WTC11 (cell line): ENCODE results near the gene NPTX1. TPM values are rescaled to one million over a fixed set of nuclear protein-coding genes. Genes with fewer than 3 reads are reported as not detected.

ENCODE experiments used
- ATAC-seq: fragments of 200-7000 bp; cut with Tn5 transposase; 2 replicates; pipeline ENCODE4 v1.10.0; 2021; ENCODE audit warnings: mild to moderate bottlenecking, moderate library complexity
- CTCF ChIA-PET: fragments of 300-600 bp; sonication (Branson Sonifier 250); formaldehyde crosslinking; loops from one replicate; lab custom pipeline; 2021; ENCODE audit warnings: antibody characterized with exemption; lab: Charles Lee
- POLR2A ChIA-PET: fragments of 350-600 bp; sonication (Branson Sonifier 250); formaldehyde crosslinking; loops from one replicate; lab custom pipeline; 2021; ENCODE audit warnings: antibody characterized with exemption; lab: Charles Lee
- DNase-seq: peaks from one replicate; pipeline ENCODE4 v3.0.0; 2021; ENCODE audit warnings: low spot score
- H3K27ac Mint-ChIP-seq: 2 replicates; pipeline ENCODE4 v1.8.0; 2021; ENCODE audit warnings: mixed read lengths
- H3K27me3 Mint-ChIP-seq: 2 replicates; pipeline ENCODE4 v1.8.0; 2021; ENCODE audit warnings: low read depth, mild to moderate bottlenecking, moderate library complexity, mixed read lengths
- H3K36me3 Mint-ChIP-seq: 2 replicates; pipeline ENCODE4 v1.8.0; 2021; ENCODE audit warnings: mixed read lengths
- H3K4me1 Mint-ChIP-seq: 2 replicates; pipeline ENCODE4 v1.8.0; 2022; ENCODE audit warnings: mixed read lengths
- H3K4me3 Mint-ChIP-seq: 2 replicates; pipeline ENCODE4 v1.8.0; 2021; ENCODE audit warnings: mild to moderate bottlenecking, moderate library complexity, mixed read lengths
- H3K9me3 Mint-ChIP-seq: 2 replicates; pipeline ENCODE4 v1.8.0; 2021; ENCODE audit warnings: mixed read lengths
- E2F1 ChIP-seq: sonication (generic); formaldehyde crosslinking; IDR thresholded peaks from 2 replicates; pipeline ENCODE4 v1.8.0; 2022; ENCODE audit warnings: mild to moderate bottlenecking, missing genetic modification reagents
- ELF4 ChIP-seq: sonication (generic); formaldehyde crosslinking; IDR thresholded peaks from 2 replicates; pipeline ENCODE4 v1.8.1; 2022; ENCODE audit warnings: low read depth, mild to moderate bottlenecking, moderate library complexity, missing genetic modification reagents
- IRF2 ChIP-seq: sonication (generic); formaldehyde crosslinking; IDR thresholded peaks from 2 replicates; pipeline ENCODE4 v1.8.0; 2022; ENCODE audit warnings: low read depth, missing genetic modification reagents, borderline replicate concordance
- JAZF1 ChIP-seq: fragments of 250-450 bp; sonication (Bioruptor Pico); IDR thresholded peaks from 2 replicates; pipeline ENCODE4 v1.9.0; 2021; ENCODE audit warnings: moderate library complexity, mild to moderate bottlenecking, inconsistent platforms
- MAX ChIP-seq: sonication (generic); formaldehyde crosslinking; IDR thresholded peaks from 2 replicates; pipeline ENCODE4 v1.8.0; 2022; ENCODE audit warnings: mild to moderate bottlenecking, missing genetic modification reagents
- MXD4 ChIP-seq: fragments of 250-450 bp; sonication (Bioruptor Pico); IDR thresholded peaks from 2 replicates; pipeline ENCODE4 v1.8.0; 2021; ENCODE audit warnings: mild to moderate bottlenecking, moderate library complexity, borderline replicate concordance
- OVOL2 ChIP-seq: fragments of 250-450 bp; sonication (Bioruptor Pico); IDR thresholded peaks from 2 replicates; pipeline ENCODE4 v1.9.0; 2021; ENCODE audit warnings: mild to moderate bottlenecking, borderline replicate concordance
- TEAD4 ChIP-seq: sonication (generic); formaldehyde crosslinking; IDR thresholded peaks from 2 replicates; pipeline ENCODE4 v1.8.0; 2022; ENCODE audit warnings: mild to moderate bottlenecking, missing genetic modification reagents
- ZNF232 ChIP-seq: sonication (generic); formaldehyde crosslinking; IDR thresholded peaks from 2 replicates; pipeline ENCODE4 v1.8.0; 2022; ENCODE audit warnings: mild to moderate bottlenecking, missing genetic modification reagents
- ZNF423 ChIP-seq: fragments of 250-450 bp; sonication (Bioruptor Pico); IDR thresholded peaks from 2 replicates; pipeline ENCODE4 v2.1.2; 2022; ENCODE audit warnings: mild to moderate bottlenecking, moderate library complexity
- ZNF512 ChIP-seq: sonication (generic); formaldehyde crosslinking; IDR thresholded peaks from 2 replicates; pipeline ENCODE4 v1.8.1; 2022; ENCODE audit warnings: missing genetic modification reagents, borderline replicate concordance
- microRNA-seq: library from miRNA; unstranded; fragments of <30 nt; microRNA quantifications from one replicate; pipeline ENCODE4 v1.2.0, GENCODE V29; 2022; ENCODE audit warnings: borderline number of aligned reads
- total RNA-seq: library from RNA; stranded (reverse); gene quantifications from 3 replicates; pipeline ENCODE4 v1.2.3, GENCODE V29; 2021
- TF ChIP-seq, protein P1 (sequence below): fragments of 250-450 bp; sonication (Bioruptor Pico); IDR thresholded peaks from 2 replicates; pipeline ENCODE4 v1.8.0; 2021; ENCODE audit warnings: mild to moderate bottlenecking
- TF ChIP-seq, protein P2 (sequence below): fragments of 250-450 bp; sonication (Bioruptor Pico); IDR thresholded peaks from 2 replicates; pipeline ENCODE4 v1.9.0; 2021; ENCODE audit warnings: moderate library complexity, mild to moderate bottlenecking, inconsistent platforms, borderline replicate concordance
- TF ChIP-seq, protein P3 (sequence below): sonication (generic); formaldehyde crosslinking; IDR thresholded peaks from 2 replicates; pipeline ENCODE4 v1.8.0; 2023; ENCODE audit warnings: mild to moderate bottlenecking, missing genetic modification reagents
- TF ChIP-seq, protein P4 (sequence below): sonication (generic); formaldehyde crosslinking; IDR thresholded peaks from 2 replicates; pipeline ENCODE4 v1.8.1; 2022; ENCODE audit warnings: low read depth, missing genetic modification reagents, borderline replicate concordance
- TF ChIP-seq, protein P5 (sequence below): fragments of 250-450 bp; sonication (Bioruptor Pico); IDR thresholded peaks from 2 replicates; pipeline ENCODE4 v1.9.0; 2021; ENCODE audit warnings: mild to moderate bottlenecking

Gene NPTX1
- total RNA-seq, 1 experiment from 2014 or later = 15.1 TPM

DNA sequence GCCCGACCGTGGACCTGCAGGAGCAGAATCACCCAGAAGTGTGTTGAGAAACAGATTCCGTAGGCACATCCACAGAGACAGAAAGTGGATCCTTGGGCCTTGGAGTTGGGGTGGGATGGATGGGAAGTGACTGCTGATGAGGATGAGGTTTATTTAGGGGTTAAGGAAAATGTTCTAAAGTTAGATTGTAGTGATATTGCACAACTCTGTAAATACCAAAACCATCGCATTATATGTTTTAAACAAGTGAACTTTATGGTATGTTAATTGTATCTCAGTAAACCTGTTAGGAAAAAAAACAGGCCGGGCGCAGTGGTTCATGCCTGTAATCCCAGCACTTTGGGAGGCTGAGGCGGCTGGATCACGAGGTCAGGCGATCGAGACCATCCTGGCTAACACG is 57.8 kb downstream of the NPTX1 start:
- DNase-seq (no peak), ATAC-seq (no peak)
- Mint-ChIP-seq H3K4me3 (no peak overlapping the region), H3K27me3 (peaks cover 13% of the 10 kb centered on the region), H3K27ac (no peak overlapping the region), H3K36me3 (peaks cover 6% of the 10 kb centered on the region; the same call in 1 of the 2 replicates), H3K9me3 (no peaks in the 10 kb centered on the region), H3K4me1 (peaks cover 9% of the 10 kb centered on the region)
- CTCF ChIA-PET = no interaction called here
- POLR2A ChIA-PET = no interaction called here
- no peak for TF ChIP-seq ELF4 (CRISPR knock-in tag)
- no peak for TF ChIP-seq MXD4 (CRISPR knock-in tag)
- TF ChIP-seq, protein P1, sequence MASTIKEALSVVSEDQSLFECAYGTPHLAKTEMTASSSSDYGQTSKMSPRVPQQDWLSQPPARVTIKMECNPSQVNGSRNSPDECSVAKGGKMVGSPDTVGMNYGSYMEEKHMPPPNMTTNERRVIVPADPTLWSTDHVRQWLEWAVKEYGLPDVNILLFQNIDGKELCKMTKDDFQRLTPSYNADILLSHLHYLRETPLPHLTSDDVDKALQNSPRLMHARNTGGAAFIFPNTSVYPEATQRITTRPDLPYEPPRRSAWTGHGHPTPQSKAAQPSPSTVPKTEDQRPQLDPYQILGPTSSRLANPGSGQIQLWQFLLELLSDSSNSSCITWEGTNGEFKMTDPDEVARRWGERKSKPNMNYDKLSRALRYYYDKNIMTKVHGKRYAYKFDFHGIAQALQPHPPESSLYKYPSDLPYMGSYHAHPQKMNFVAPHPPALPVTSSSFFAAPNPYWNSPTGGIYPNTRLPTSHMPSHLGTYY = no peak
- no peak for TF ChIP-seq IRF2 (CRISPR knock-in tag)
- no peak for TF ChIP-seq OVOL2 (CRISPR knock-in tag)
- TF ChIP-seq E2F1 (CRISPR knock-in tag) = no peak
- no peak for TF ChIP-seq JAZF1 (CRISPR knock-in tag)
- TF ChIP-seq TEAD4 (CRISPR knock-in tag) = no peak
- no peak for TF ChIP-seq ZNF512 (CRISPR knock-in tag)
- no peak for TF ChIP-seq ZNF423 (CRISPR knock-in tag)
- TF ChIP-seq, protein P2, sequence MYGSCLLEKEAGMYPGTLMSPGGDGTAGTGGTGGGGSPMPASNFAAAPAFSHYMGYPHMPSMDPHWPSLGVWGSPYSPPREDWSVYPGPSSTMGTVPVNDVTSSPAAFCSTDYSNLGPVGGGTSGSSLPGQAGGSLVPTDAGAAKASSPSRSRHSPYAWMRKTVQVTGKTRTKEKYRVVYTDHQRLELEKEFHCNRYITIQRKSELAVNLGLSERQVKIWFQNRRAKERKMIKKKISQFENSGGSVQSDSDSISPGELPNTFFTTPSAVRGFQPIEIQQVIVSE = no peak
- TF ChIP-seq, protein P3, sequence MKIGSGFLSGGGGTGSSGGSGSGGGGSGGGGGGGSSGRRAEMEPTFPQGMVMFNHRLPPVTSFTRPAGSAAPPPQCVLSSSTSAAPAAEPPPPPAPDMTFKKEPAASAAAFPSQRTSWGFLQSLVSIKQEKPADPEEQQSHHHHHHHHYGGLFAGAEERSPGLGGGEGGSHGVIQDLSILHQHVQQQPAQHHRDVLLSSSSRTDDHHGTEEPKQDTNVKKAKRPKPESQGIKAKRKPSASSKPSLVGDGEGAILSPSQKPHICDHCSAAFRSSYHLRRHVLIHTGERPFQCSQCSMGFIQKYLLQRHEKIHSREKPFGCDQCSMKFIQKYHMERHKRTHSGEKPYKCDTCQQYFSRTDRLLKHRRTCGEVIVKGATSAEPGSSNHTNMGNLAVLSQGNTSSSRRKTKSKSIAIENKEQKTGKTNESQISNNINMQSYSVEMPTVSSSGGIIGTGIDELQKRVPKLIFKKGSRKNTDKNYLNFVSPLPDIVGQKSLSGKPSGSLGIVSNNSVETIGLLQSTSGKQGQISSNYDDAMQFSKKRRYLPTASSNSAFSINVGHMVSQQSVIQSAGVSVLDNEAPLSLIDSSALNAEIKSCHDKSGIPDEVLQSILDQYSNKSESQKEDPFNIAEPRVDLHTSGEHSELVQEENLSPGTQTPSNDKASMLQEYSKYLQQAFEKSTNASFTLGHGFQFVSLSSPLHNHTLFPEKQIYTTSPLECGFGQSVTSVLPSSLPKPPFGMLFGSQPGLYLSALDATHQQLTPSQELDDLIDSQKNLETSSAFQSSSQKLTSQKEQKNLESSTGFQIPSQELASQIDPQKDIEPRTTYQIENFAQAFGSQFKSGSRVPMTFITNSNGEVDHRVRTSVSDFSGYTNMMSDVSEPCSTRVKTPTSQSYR (CRISPR knock-in tag) = no peak
- TF ChIP-seq, protein P4, sequence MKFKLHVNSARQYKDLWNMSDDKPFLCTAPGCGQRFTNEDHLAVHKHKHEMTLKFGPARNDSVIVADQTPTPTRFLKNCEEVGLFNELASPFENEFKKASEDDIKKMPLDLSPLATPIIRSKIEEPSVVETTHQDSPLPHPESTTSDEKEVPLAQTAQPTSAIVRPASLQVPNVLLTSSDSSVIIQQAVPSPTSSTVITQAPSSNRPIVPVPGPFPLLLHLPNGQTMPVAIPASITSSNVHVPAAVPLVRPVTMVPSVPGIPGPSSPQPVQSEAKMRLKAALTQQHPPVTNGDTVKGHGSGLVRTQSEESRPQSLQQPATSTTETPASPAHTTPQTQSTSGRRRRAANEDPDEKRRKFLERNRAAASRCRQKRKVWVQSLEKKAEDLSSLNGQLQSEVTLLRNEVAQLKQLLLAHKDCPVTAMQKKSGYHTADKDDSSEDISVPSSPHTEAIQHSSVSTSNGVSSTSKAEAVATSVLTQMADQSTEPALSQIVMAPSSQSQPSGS = no peak
- TF ChIP-seq, protein P5, sequence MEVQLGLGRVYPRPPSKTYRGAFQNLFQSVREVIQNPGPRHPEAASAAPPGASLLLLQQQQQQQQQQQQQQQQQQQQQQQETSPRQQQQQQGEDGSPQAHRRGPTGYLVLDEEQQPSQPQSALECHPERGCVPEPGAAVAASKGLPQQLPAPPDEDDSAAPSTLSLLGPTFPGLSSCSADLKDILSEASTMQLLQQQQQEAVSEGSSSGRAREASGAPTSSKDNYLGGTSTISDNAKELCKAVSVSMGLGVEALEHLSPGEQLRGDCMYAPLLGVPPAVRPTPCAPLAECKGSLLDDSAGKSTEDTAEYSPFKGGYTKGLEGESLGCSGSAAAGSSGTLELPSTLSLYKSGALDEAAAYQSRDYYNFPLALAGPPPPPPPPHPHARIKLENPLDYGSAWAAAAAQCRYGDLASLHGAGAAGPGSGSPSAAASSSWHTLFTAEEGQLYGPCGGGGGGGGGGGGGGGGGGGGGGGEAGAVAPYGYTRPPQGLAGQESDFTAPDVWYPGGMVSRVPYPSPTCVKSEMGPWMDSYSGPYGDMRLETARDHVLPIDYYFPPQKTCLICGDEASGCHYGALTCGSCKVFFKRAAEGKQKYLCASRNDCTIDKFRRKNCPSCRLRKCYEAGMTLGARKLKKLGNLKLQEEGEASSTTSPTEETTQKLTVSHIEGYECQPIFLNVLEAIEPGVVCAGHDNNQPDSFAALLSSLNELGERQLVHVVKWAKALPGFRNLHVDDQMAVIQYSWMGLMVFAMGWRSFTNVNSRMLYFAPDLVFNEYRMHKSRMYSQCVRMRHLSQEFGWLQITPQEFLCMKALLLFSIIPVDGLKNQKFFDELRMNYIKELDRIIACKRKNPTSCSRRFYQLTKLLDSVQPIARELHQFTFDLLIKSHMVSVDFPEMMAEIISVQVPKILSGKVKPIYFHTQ (CRISPR knock-in tag) = no peak
- no peak for TF ChIP-seq ZNF232
- TF ChIP-seq MAX (CRISPR knock-in tag) = no peak

Small RNA genes lying within 50 kb of the gene (microRNA-seq; reads per million reads assigned to microRNA genes)
- not detected for gene MIR4730

Other genes starting within 250 kb of the NPTX1 start
- 70.3 to 72.6 TPM (median 70.5 TPM) in 3 replicates for gene RNF213, start 215.8 kb downstream of the NPTX1 start, total RNA-seq
- 18.1 to 25.2 TPM (median 20.6 TPM) in 3 replicates for gene ENDOV, start 61.4 kb downstream of the NPTX1 start, total RNA-seq
- gene RPTOR, start 68.2 kb upstream of the NPTX1 start, total RNA-seq = 35.6 to 41.0 TPM (median 36.8 TPM) in 3 replicates